ENCODE data around the gene CES5A. TPM values are rescaled to one million over a fixed set of nuclear protein-coding genes. Genes with fewer than 3 reads are reported as not detected.

CES5A gene
- total RNA-seq, 1 donor from 2014 or later = not detected

GRCh38 chr16:55888546-55888945, 13.4 kb upstream of the CES5A start:
- Mint-ChIP-seq H3K36me3 (ENCODE audit: low read depth) (no peaks in the 10 kb centered on the region), H3K27ac (no peak overlapping the region), H3K27me3 (no peaks in the 10 kb centered on the region), H3K4me1 (no peaks in the 10 kb centered on the region), H3K9me3 (peaks cover 22% of the 10 kb centered on the region), H3K4me3 (no peak overlapping the region)
- ChIA-PET POLR2A (no interaction called here), CTCF (no interaction called here)
- no peak for TF ChIP-seq CTCF (IDR thresholded peaks at IDR 0.05)
- ATAC-seq (ENCODE audit: low read depth) (no peak), DNase-seq (no peak)
- intact Hi-C loops (cut with micrococcal nuclease) = no loop called here

- POLR2A ChIA-PET = no interaction called here
- CTCF ChIA-PET = no interaction called here
Measured at GRCh38 chr16:55876854-55877253, 1.7 kb upstream of the CES5A start.

GRCh38 chr16:55873122-55873521, 2.1 kb downstream of the CES5A start:
- no peaks in the 10 kb centered on the region for H3K9me3 Mint-ChIP-seq
- CTCF ChIA-PET = no interaction called here
- POLR2A ChIA-PET = no interaction called here
- H3K27me3 Mint-ChIP-seq = peaks cover 11% of the 10 kb centered on the region
- H3K4me3 Mint-ChIP-seq = no peak overlapping the region
- intact Hi-C loops (cut with micrococcal nuclease) = no loop called here
- DNase-seq = no peak
- H3K27ac Mint-ChIP-seq = no peak overlapping the region
- TF ChIP-seq CTCF (IDR thresholded peaks at IDR 0.05) = no peak
- ATAC-seq (ENCODE audit: low read depth) = no peak
- no peaks in the 10 kb centered on the region for H3K36me3 Mint-ChIP-seq (ENCODE audit: low read depth)
- H3K4me1 Mint-ChIP-seq = no peaks in the 10 kb centered on the region

More at GRCh38 chr16:55876854-55877253, 1.7 kb upstream of the CES5A start:
- TF ChIP-seq CTCF (IDR thresholded peaks at IDR 0.05) = no peak
- peaks cover 9% of the 10 kb centered on the region for H3K27me3 Mint-ChIP-seq
- H3K9me3 Mint-ChIP-seq = no peaks in the 10 kb centered on the region
- H3K4me1 Mint-ChIP-seq = no peaks in the 10 kb centered on the region
- ATAC-seq (ENCODE audit: low read depth) = no peak
- intact Hi-C loops (cut with micrococcal nuclease) = no loop called here
- no peak overlapping the region for H3K27ac Mint-ChIP-seq
- H3K4me3 Mint-ChIP-seq = no peak overlapping the region
- DNase-seq = no peak
- no peaks in the 10 kb centered on the region for H3K36me3 Mint-ChIP-seq (ENCODE audit: low read depth)

- CTCF ChIA-PET = no interaction called here
Measured at GRCh38 chr16:55872130-55872529, 3.0 kb downstream of the CES5A start.

GRCh38 chr16:55871411-55872038, 3.6 kb downstream of the CES5A start:
- no peaks in the 10 kb centered on the region for H3K4me1 Mint-ChIP-seq
- no peaks in the 10 kb centered on the region for H3K9me3 Mint-ChIP-seq
- ChIA-PET CTCF (no interaction called here), POLR2A (no interaction called here)
- H3K36me3 Mint-ChIP-seq (ENCODE audit: low read depth) = no peaks in the 10 kb centered on the region
- TF ChIP-seq CTCF (IDR thresholded peaks at IDR 0.05) = no peak
- ATAC-seq (ENCODE audit: low read depth) (no peak), DNase-seq (no peak)
- no peak overlapping the region for H3K27ac Mint-ChIP-seq
- H3K4me3 Mint-ChIP-seq = no peak overlapping the region
- intact Hi-C loops (cut with micrococcal nuclease) = no loop called here
- peaks cover 9% of the 10 kb centered on the region for H3K27me3 Mint-ChIP-seq

More at GRCh38 chr16:55872130-55872529, 3.0 kb downstream of the CES5A start:
- Mint-ChIP-seq H3K27ac (no peak overlapping the region), H3K4me3 (no peak overlapping the region), H3K27me3 (peaks cover 11% of the 10 kb centered on the region), H3K36me3 (ENCODE audit: low read depth) (no peaks in the 10 kb centered on the region), H3K9me3 (no peaks in the 10 kb centered on the region), H3K4me1 (no peaks in the 10 kb centered on the region)
- POLR2A ChIA-PET = no interaction called here
- no peak for TF ChIP-seq CTCF (IDR thresholded peaks at IDR 0.05)
- no peak for DNase-seq
- no peak for ATAC-seq (ENCODE audit: low read depth)
- intact Hi-C loops (cut with micrococcal nuclease) = no loop called here
